Natural killer cell treated with Interleukin-12 subunit alpha and Interleukin-12 subunit beta and Interleukin-15 and Interleukin-18, amount 100 ng/mL, for 72 hours (primary cell): ENCODE results near the gene AKAP13. TPM values are rescaled to one million over a fixed set of nuclear protein-coding genes. Genes with fewer than 3 reads are reported as not detected.

Experiments used
- ATAC-seq, 2 donors: fragments of 150-1000 bp; cut with Tn5 transposase in 1 of 2; sonication (Bioruptor Pico), chemical (Tn5 transposase) in 1 of 2; 2 replicates each; pipeline ENCODE4 v1.10.0; 2021
- DNase-seq: peaks from one replicate; pipeline ENCODE4 v3.0.0; 2022; ENCODE audit warnings: low spot score
- H3K27ac Mint-ChIP-seq, 2 donors: 1 replicate in 1 of 2; 2 replicates in 1 of 2; pipeline ENCODE4 v1.8.0; 2022; ENCODE audit warnings: mixed read lengths in 2 of 2, mild to moderate bottlenecking in 1 of 2, moderate library complexity in 1 of 2
- H3K27me3 Mint-ChIP-seq, 2 donors: 1 replicate in 1 of 2; 2 replicates in 1 of 2; pipeline ENCODE4 v1.8.0; 2022; ENCODE audit warnings: mixed read lengths in 2 of 2
- H3K36me3 Mint-ChIP-seq: one replicate; pipeline ENCODE4 v1.8.0; 2022; ENCODE audit warnings: mixed read lengths
- H3K4me1 Mint-ChIP-seq, 2 donors: 1 replicate in 1 of 2; 2 replicates in 1 of 2; pipeline ENCODE4 v1.8.0; 2022; ENCODE audit warnings: low read depth in 2 of 2, mixed read lengths in 2 of 2, mild to moderate bottlenecking in 1 of 2
- H3K4me3 Mint-ChIP-seq: one replicate; pipeline ENCODE4 v1.8.0; 2022; ENCODE audit warnings: mixed read lengths
- H3K9me3 Mint-ChIP-seq: 2 replicates; pipeline ENCODE4 v1.8.0; 2022; ENCODE audit warnings: mixed read lengths
- total RNA-seq, 2 donors: library from RNA; stranded (reverse); gene quantifications; one replicate each; pipeline ENCODE4 v1.2.3, GENCODE V29; 2022

The AKAP13 gene
- total RNA-seq, 2 donors from 2014 or later: 142 to 176 TPM

DNA sequence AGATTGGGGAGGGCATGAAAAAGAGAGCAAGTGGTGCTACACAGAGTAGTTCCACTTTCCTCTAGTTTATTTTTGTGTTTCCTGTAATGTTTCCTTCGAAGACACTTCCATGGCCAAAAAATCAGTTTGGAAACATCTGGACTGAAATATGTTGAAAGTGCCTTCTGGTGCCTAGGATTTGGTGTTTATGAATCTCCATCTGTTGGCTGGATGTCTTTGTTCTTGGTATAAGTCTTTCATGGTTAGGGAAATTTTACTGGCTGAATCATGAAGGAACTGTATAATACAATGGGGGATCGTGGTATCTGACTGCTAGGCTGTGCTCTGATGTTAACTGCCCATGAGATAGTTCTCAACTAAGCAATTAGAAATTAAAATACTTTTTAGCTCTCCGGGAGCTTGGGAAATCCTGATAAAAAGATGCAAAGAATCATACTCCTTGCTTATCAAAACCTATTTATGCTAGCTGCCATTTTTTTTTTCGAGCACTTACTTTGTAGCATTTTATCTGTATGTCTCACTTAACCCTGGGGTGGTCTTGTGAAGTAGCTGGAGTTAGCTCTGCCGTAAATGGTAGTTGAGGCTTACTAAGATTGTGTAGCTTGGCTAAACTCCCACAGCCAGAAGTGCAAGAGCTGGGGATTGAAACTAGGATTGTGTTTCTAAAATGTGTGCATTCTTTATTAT is 21.9 kb downstream of the AKAP13 start:
- Mint-ChIP-seq H3K4me3 (peak overlapping the region; percentile 44), H3K9me3 (no peaks in the 10 kb centered on the region), H3K27me3 (no peaks in the 10 kb centered on the region), H3K27ac (peak overlapping the region; percentile 24 to 46), H3K4me1 (peaks cover 31 to 41% of the 10 kb centered on the region in 2 donors), H3K36me3 (no peaks in the 10 kb centered on the region)
- no peak for ATAC-seq
- no peak for DNase-seq

DNA sequence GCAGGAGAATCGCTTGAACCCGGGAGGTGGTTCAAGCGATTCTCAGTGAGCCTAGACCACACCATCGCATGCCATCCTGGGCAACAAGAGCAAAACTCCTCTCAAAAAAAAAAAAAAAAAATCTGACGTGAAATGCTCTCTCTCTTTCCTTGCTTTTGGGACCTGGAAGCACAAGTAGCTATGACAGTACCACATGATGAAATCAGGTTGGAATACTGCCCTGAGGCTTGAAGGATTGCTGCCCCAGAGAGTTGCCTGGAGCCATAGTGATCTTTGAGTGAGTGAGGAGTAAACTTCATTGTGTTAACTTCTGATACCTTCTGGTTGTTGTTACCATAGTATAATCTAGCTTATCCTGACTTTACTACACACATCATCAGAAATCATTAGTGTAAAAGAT is 23.3 kb downstream of the AKAP13 start:
- Mint-ChIP-seq H3K36me3 (no peaks in the 10 kb centered on the region), H3K9me3 (peaks cover 2% of the 10 kb centered on the region), H3K4me1 (peaks cover 43 to 55% of the 10 kb centered on the region in 2 donors), H3K27me3 (no peaks in the 10 kb centered on the region), H3K27ac (no peak overlapping the region), H3K4me3 (no peak overlapping the region)
- ATAC-seq (no peak), DNase-seq (no peak)

DNA sequence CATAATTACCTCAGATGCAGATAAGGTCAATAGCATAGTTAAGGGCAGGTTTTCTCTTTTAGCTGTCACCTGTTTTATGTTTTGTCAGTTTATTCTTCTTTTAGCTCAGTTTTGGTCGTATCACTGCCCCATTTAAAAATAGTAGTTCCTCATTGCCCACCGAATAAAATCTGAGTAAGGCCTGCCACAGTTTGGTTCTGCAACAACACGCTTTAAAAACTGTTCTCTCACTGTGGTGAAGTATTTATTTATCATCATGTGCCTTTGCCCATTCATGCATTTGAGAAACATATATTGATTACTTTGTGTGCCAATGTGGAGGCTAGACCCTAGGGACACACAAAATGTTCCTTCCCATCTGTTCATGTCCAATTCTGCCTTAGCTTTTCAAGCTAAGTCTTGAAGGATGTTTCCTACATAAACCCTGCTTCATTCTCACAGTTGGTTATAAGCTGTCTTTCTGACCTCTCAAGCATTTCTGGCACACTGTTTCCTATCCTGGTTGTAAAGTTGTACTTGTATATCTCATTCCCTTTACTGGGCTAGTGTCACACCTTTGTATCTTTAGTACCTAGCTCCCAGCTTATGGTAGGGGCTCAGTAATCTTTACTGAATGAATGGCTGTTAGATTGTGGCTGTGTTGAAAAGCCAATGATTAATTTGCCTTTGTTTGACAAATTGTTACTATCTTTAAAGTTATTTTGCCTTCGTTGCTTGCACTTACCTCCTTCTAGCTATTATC is 23.9 kb downstream of the AKAP13 start:
- Mint-ChIP-seq H3K4me1 (peaks cover 46 to 59% of the 10 kb centered on the region in 2 donors), H3K4me3 (no peak overlapping the region), H3K27me3 (no peaks in the 10 kb centered on the region), H3K9me3 (peaks cover 2% of the 10 kb centered on the region), H3K27ac (peak overlapping the region; percentile 22 to 62), H3K36me3 (no peaks in the 10 kb centered on the region)
- DNase-seq (no peak), ATAC-seq (no peak)

DNA sequence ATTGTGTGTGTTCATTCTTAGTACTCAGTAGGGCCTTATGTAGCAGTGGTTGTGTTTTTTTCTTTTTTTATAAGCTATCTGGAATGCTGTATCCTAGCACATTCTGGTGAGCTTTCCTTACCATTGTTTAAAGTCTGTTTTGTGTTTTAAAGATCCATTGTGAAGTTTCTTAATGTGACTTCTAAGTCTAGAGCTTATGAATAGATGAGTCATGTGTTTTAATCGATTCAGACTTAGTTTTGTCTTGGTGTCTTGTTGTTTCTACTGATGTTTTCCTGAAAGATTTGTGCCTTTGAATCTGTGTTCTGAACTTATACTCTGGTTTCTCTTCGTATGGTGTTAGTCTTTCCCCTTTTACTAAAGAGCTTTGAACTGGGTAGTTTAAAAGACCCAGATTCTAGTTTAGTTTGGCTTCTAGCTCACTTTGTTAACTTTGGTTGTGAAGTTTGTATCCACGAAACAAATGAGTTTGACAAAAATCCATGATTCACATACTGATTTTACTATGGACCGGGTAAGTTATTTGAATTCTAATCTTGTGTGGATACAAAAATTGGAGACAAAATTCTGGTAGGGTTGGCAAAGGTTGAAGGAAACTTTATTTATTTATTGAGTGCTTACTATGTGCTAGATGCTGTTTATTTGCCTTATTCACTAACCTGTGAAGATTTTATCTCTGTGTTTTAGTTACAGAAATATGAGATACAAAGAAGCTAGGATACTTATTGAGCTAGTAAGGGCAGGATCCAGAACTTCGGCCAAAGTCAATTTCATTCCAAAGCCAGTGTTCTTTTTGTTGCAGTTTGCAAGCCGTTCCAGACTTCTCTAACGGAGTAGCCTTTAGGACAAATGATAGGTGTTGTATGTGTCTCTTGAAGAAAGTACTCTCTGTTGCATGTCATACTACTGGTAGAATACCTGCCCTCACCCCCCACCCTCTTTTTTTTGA is 24.8 kb downstream of the AKAP13 start:
- Mint-ChIP-seq H3K36me3 (no peaks in the 10 kb centered on the region), H3K27ac (peak overlapping the region; percentile 22 to 62), H3K27me3 (no peaks in the 10 kb centered on the region), H3K9me3 (peaks cover 2% of the 10 kb centered on the region), H3K4me3 (no peak overlapping the region), H3K4me1 (peaks cover 46 to 60% of the 10 kb centered on the region in 2 donors)
- ATAC-seq: no peak
- DNase-seq: no peak

DNA sequence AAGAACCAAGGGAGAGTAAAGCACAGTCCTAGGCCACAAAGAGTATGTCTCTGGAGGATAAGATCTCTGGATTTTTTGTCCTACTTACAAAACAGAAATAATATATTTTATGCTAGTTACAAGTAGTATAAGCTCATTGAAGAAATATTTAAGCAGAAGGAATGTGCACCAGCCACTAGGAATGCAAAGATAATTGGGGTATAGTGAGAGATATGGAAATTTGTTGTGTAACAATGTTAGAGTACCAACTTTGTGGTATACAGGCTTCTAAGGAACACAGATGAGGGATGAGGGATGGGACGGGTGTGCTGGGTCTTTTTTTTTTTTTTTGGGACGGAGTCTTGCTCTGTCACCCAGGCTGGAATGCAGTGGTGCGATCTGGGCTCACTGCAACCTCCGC is 26.5 kb downstream of the AKAP13 start:
- Mint-ChIP-seq H3K9me3 (peaks cover 2% of the 10 kb centered on the region), H3K27ac (peak overlapping the region; percentile 53 to 75), H3K4me3 (peak overlapping the region; percentile 4), H3K27me3 (no peaks in the 10 kb centered on the region), H3K36me3 (peaks cover 7% of the 10 kb centered on the region), H3K4me1 (peaks cover 48 to 60% of the 10 kb centered on the region in 2 donors)
- DNase-seq (no peak), ATAC-seq (no peak)

DNA sequence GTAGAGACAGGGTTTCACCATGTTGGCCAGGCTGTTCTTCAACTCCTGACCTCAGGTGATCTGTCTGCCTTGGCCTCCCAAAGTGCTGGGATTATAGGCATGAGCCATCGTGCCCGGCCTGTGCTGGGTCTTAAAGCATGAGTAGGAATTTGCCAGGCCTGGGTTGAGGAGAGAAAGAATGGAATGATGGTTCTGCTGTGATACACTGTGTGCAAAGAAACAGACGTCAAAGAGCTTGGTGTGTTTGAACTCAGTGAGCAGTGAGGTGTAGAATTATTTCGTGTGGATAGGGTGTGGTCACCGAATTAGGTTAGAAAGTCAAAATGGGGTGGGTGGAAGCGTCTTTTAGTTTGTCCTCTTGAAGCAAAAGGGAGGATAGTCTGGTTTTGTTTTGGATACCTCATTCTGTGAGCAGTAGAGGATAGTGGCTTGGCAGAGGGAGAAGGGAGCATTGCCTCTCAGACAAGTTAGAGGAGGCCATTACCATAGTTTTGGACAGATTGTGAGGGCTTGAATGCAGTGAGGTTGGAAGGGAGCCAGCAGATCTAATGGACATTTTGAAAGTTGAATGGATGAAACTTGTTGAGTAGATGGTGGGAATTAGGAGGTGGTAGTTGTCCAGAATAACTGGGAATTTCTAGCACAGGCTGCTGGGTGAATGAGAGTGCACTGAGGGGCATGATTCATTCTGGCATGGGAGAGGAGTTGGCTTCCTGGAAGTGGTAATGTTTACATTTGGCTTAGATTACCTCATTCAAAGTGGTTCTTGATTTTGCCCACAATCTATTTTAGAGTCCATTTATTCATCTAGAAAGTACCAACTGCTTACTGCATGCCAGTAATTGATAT is 27.2 kb downstream of the AKAP13 start:
- H3K27me3 Mint-ChIP-seq: no peaks in the 10 kb centered on the region
- peaks cover 42 to 57% of the 10 kb centered on the region in 2 donors for H3K4me1 Mint-ChIP-seq
- H3K36me3 Mint-ChIP-seq: peaks cover 7% of the 10 kb centered on the region
- H3K27ac Mint-ChIP-seq: peak overlapping the region; percentile 53 to 75
- H3K4me3 Mint-ChIP-seq: peak overlapping the region; percentile 80
- peak; percentile 81 to 82 for ATAC-seq
- no peak for DNase-seq
- peaks cover 2% of the 10 kb centered on the region for H3K9me3 Mint-ChIP-seq

DNA sequence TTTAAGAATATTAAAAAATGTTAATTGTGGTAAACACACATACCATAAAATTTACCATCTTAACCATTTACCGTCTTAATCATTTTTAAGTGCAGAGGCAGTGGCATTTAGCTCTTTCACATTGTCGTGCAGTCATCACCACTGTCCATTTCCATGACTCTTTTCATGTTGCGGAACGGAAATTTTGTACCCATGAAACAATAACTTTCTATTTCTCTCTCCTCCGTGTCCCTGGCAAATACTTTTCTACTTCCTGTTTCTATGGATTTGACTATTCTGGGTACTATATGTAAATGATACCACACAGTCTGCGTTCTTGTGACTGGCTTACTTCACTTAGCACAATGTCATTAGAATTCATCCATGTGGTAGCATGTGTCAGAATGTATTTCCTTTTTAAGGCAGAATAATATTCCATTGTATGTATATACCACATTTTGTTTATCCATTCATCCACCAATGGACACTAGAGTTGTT is 27.9 kb downstream of the AKAP13 start:
- Mint-ChIP-seq H3K9me3 (peaks cover 2% of the 10 kb centered on the region), H3K36me3 (peaks cover 7% of the 10 kb centered on the region), H3K4me3 (peak overlapping the region; percentile 80), H3K27ac (peak overlapping the region; percentile 53 to 75), H3K4me1 (peaks cover 47 to 62% of the 10 kb centered on the region in 2 donors), H3K27me3 (no peaks in the 10 kb centered on the region)
- peak; percentile 41 to 76 for ATAC-seq
- DNase-seq: no peak

DNA sequence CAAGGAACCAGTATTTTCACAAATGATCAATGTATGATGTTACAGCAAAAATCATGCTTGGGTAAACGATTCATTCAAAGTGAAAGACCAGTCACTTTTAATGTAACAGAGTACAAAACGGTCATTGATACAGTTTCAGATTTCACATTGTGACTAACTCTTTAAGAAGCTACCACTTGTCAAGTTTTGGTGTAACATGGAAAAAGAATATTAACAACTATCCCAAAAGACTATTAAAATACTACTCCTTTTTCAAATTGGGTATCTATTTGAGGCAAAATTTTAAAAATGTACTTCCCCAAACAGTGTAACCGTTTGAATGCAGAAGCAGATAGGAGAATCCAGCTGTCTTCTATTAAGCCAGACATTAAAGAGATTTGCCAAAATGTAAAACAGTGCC is 31.7 kb downstream of the AKAP13 start:
- no peaks in the 10 kb centered on the region for H3K27me3 Mint-ChIP-seq
- H3K36me3 Mint-ChIP-seq: peaks cover 7% of the 10 kb centered on the region
- H3K4me1 Mint-ChIP-seq: peaks cover 42 to 70% of the 10 kb centered on the region in 2 donors
- no peak for ATAC-seq
- peak overlapping the region in 1 of 2 donors; percentile 34 for H3K27ac Mint-ChIP-seq
- H3K4me3 Mint-ChIP-seq: peak overlapping the region; percentile 36
- H3K9me3 Mint-ChIP-seq: peaks cover 2% of the 10 kb centered on the region
- DNase-seq: no peak

DNA sequence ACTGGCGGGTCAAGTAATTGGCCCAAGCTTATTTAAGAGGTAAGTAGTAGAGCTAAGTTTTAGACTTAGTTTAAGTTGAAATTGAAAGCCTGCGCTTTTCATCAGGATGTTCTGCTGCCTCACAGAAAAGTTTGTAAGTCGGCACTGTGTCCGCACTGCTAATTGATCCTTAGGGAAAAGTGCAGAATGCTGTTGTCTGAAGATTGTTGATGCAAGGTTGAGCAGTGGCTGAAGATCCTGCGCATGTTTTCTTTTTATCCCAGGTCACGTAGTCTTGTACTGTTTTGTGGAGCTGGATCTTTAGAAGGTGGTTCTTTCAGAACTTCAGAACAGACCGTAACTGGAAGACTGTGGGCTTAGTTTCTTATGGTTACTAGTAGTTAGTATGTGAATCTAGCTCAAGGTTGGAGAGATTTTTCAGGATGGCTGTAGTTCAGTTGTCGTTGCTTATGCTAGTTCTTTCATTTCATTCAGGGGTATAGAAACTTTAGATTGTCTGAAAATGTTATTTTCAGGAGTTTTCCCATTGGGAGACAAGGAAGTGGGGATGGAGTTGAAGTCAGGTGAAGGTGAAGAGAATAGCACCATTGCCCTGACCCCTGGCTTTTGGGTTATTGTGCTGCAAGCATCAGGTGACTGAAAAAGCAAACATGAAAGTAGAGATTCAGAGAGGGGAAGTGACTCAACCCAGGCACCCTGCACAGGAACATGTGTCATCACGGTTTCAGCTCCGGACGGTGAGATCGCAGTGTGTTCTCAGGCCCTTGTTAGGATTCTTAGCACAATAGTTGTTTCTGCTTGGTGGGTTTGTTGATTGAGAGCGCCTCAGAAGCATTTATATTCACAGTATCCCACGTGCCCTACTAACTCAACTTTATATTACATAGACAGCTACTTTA is 32.8 kb downstream of the AKAP13 start:
- Mint-ChIP-seq H3K27me3 (no peaks in the 10 kb centered on the region), H3K4me1 (peaks cover 34 to 66% of the 10 kb centered on the region in 2 donors), H3K4me3 (peak overlapping the region; percentile 76), H3K27ac (peak overlapping the region; percentile 56 to 88), H3K36me3 (peaks cover 7% of the 10 kb centered on the region), H3K9me3 (peaks cover 2% of the 10 kb centered on the region)
- DNase-seq (peak; percentile 85), ATAC-seq (peak; percentile 97 to 98)

DNA sequence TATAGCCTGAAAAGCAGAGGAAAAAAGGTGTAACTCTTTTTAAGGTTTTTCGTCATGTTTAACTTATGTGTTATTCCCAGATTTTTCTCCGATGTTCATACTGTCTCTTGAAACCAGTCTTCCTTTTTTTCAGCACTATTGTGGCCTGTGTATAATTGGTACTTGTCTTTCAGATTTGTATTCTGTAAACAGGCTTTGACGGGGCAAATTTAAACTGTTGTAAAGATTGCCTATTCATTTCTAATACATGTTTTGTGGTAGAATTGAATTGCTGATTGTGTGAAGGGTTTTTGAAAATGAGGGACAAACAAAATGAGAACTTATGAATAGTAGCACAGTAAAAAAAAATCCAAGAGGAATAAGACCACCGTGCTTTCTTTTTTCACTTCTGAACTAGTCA is 33.6 kb downstream of the AKAP13 start:
- Mint-ChIP-seq H3K36me3 (peaks cover 7% of the 10 kb centered on the region), H3K4me3 (peak overlapping the region; percentile 47)
- DNase-seq: no peak

DNA sequence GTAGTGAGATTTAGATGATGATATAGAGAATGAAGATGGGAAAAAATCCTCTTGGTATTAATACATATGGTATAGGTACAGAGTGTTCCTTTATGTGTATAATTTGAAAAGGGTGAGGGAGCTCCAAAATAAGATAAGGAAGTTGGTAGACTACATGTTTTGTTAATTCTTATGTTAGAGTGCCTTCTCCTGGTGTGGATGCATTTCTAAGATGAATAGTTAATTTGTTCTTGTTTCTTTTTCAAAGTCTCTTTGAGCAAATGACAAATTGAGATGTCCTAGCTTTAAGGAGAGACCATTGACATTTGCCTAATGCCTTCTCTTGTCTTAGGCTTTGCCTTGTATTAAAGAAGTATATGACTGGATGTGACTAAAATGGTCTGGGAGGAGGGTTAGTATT is 34.1 kb downstream of the AKAP13 start:
- H3K27ac Mint-ChIP-seq: peak overlapping the region; percentile 56 to 88
- peaks cover 7% of the 10 kb centered on the region for H3K36me3 Mint-ChIP-seq
- H3K4me1 Mint-ChIP-seq: peaks cover 29 to 64% of the 10 kb centered on the region in 2 donors
- DNase-seq (no peak), ATAC-seq (no peak)
- H3K4me3 Mint-ChIP-seq: peak overlapping the region; percentile 47
- H3K9me3 Mint-ChIP-seq: no peaks in the 10 kb centered on the region
- no peaks in the 10 kb centered on the region for H3K27me3 Mint-ChIP-seq

More for the DNA sequence above, 33.6 kb downstream of the AKAP13 start:
- no peak for ATAC-seq
- H3K4me1 Mint-ChIP-seq: peaks cover 27 to 60% of the 10 kb centered on the region in 2 donors
- no peaks in the 10 kb centered on the region for H3K9me3 Mint-ChIP-seq
- peak overlapping the region; percentile 56 to 88 for H3K27ac Mint-ChIP-seq
- H3K27me3 Mint-ChIP-seq: no peaks in the 10 kb centered on the region

DNA sequence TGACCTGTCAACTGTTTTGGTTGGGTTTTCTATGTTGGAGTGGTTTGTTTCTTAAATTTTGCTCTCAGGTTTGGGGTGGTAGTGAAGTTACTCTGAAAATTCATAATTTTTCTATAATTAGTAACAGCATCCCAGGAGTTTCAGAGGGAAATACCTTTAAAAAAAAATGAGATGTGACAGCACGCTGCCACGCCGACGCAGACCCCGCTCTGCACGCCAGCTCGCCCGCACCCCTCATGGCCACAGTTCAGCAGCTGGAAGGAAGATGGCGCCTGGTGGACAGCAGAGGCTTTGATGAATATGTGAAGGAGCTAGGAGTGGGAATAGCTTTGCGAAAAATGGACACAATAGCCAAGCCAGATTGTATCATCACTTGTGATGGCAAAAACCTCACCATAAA is 34.6 kb downstream of the AKAP13 start:
- Mint-ChIP-seq H3K27ac (peak overlapping the region; percentile 56 to 88), H3K27me3 (no peaks in the 10 kb centered on the region), H3K36me3 (peaks cover 7% of the 10 kb centered on the region), H3K4me3 (no peak overlapping the region), H3K9me3 (no peaks in the 10 kb centered on the region), H3K4me1 (peaks cover 29 to 66% of the 10 kb centered on the region in 2 donors)
- ATAC-seq (no peak), DNase-seq (no peak)
